NOMO-1 (cell line): ENCODE results near the gene UGT2B17.

Experiments used
- DNase-seq, 2 experiments: peaks; one replicate each; lab custom pipeline; 2025; ENCODE audit not compliant: unreplicated experiment in 2 of 2; lab: John Stamatoyannopoulos, UW

The UGT2B17 gene

DNA sequence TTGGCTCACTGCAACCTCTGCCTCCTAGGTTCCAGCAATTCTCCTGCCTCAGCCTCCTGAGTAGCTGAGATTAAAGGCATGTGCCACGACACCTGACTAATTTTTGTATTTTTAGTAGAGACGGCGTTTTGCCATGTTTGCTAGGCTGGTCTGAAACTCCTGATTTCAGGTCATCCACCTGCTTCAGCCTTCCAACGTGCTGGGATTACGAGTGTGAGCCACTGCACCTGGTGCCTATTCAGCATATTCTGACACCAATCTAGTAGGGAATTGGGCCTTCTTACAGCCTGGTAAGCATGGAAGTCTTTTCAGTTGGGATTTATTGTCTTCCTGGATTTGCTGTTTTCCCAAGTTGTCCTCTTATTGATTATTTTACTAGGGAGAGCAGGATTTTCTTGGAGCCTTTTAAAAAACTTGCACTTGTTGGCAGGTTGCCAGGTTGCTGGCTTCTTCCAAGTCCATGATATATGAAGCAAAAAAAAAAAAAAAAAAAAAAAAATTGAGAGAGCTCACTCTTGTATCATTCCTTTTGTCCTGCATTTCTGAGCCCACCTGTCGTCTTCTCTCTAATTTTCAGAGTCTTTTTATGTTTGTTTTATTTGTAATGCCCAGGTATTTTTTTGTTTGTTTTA, 85.2 kb downstream of the UGT2B17 start:
- DNase-seq: no peak

DNA sequence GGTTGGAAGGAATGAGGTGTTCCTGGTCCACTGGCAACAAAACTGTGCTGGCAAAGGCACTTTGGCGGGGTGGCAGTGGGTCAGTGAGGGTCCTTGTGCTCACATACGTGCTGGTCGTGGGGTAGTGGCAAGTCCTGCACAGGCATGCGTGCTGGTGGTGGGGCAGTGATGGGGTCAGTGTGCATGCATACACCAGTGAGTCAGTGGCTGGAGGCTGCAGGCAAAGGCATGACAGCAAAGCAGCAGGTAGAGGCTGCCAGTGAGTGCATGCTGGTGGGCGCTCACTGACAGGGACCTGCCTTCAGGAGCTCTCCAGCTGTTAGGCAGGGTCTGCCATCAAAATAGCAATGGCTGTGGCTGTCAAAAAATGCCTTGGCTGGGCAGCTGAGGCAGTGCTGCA, 86.8 kb downstream of the UGT2B17 start:
- no peak for DNase-seq
